ENCODE results near the gene PMP22.
"Not testable (repeated sequence)": the region's sequence is repeated elsewhere in the genome, so short reads cannot be mapped to it uniquely, and the experiment has no call there.

Gene PMP22

GRCh38 chr17:15210247-15210646, 54.9 kb downstream of the PMP22 start:
- no peak for DNase-seq (ENCODE audit: low read depth)

- DNase-seq (ENCODE audit: low read depth): not testable (repeated sequence)
These were observed 62.1 kb downstream of the PMP22 start for GRCh38 chr17:15203062-15203461.

- DNase-seq (ENCODE audit: low read depth): not testable (repeated sequence)
These were observed 64.6 kb downstream of the PMP22 start for GRCh38 chr17:15200574-15200973.

GRCh38 chr17:15197229-15197628, 67.9 kb downstream of the PMP22 start:
- DNase-seq (ENCODE audit: low read depth): no peak

GRCh38 chr17:15194859-15195277, 70.3 kb downstream of the PMP22 start:
- no peak for DNase-seq (ENCODE audit: low read depth)

GRCh38 chr17:15185625-15185991, 79.5 kb downstream of the PMP22 start:
- peak; percentile 67 for DNase-seq (ENCODE audit: low read depth)

GRCh38 chr17:15184872-15185624, 80.1 kb downstream of the PMP22 start:
- DNase-seq (ENCODE audit: low read depth): peak; percentile 10

- no peak for DNase-seq (ENCODE audit: low read depth)
These were observed 83.3 kb downstream of the PMP22 start for GRCh38 chr17:15181816-15182215.

- DNase-seq (ENCODE audit: low read depth): no peak
These were observed 83.8 kb downstream of the PMP22 start for GRCh38 chr17:15181333-15181732.

- DNase-seq (ENCODE audit: low read depth): no peak
These were observed 85.0 kb downstream of the PMP22 start for GRCh38 chr17:15180121-15180561.

Measured in amniotic epithelial cell (primary cell).